ENCODE data around the gene HBZ. TPM values are rescaled to one million over a fixed set of nuclear protein-coding genes. Genes with fewer than 3 reads are reported as not detected.
"Not testable (repeated sequence)": the region's sequence is repeated elsewhere in the genome, so short reads cannot be mapped to it uniquely, and the experiment has no call there.

The HBZ gene
- total and polyA plus RNA-seq, 7 donors = 0.05 to 0.12 (median 0.11) TPM; not detected in 4

DNA sequence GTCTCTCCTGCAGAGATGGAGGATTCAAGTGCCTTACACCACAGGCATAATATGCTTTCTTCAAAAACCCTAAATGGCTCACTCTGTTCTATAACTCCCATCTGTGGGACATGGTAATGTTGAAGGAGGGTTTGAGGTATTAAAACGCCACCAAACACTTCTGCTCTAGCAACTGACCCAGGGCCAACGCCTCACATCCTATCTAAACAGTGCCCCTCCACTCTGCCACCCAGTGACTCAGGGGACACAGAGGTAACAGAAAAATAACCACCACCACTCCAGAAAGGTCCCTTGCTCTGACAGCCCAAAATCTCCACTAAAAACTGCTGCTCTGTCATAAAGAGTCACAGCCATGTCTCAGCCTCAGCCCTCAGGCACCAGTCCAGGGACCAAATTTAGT is 31.7 kb upstream of the HBZ start:
- Histone ChIP-seq H3K27ac (no peak overlapping the region), H3K36me3 (ENCODE audit: insufficient read depth in 1 of 2, low read depth in 1 of 2) (peaks cover 0 to 37% of the 10 kb centered on the region in 2 donors), H3K27me3 (ENCODE audit: insufficient read depth in 3 of 3, low read length in 2 of 3) (no peaks in the 10 kb centered on the region), H3K4me3 (no peak overlapping the region), H3K4me1 (no peaks in the 10 kb centered on the region), H3K9me3 (no peaks in the 10 kb centered on the region)
- TF ChIP-seq, protein P1, sequence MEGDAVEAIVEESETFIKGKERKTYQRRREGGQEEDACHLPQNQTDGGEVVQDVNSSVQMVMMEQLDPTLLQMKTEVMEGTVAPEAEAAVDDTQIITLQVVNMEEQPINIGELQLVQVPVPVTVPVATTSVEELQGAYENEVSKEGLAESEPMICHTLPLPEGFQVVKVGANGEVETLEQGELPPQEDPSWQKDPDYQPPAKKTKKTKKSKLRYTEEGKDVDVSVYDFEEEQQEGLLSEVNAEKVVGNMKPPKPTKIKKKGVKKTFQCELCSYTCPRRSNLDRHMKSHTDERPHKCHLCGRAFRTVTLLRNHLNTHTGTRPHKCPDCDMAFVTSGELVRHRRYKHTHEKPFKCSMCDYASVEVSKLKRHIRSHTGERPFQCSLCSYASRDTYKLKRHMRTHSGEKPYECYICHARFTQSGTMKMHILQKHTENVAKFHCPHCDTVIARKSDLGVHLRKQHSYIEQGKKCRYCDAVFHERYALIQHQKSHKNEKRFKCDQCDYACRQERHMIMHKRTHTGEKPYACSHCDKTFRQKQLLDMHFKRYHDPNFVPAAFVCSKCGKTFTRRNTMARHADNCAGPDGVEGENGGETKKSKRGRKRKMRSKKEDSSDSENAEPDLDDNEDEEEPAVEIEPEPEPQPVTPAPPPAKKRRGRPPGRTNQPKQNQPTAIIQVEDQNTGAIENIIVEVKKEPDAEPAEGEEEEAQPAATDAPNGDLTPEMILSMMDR (IDR thresholded peaks at IDR 0.05) = no peak
- no peak for ATAC-seq
- 90 to 95% (median 92%) methylated on average over 2 of the region's 2 CpGs for WGBS, 3 donors
- intact Hi-C loops (cut with DNase I) = no loop called here
- no peak for DNase-seq

DNA sequence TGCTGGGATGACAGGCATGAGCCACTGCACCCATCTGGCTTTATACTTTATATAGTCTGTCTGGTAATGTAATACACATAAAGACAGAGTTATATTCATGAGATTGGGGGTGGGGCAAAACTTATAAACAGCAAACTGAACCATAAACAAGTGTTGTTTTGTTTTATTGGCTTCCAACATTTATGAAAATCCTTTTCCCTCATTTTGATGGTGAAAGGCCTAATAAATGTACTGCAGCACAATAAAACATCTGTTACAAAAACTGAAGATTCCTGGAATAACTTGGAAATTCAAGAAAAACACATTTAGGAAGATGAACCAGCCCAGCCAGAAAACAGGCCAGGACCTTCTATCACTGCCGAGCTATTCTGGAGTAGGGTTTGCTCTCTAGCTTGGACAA is 30.1 kb upstream of the HBZ start:
- Histone ChIP-seq H3K36me3 (ENCODE audit: insufficient read depth in 1 of 2, low read depth in 1 of 2) (peaks cover 0 to 21% of the 10 kb centered on the region in 2 donors), H3K4me1 (no peaks in the 10 kb centered on the region), H3K27ac (no peak overlapping the region), H3K27me3 (ENCODE audit: insufficient read depth in 3 of 3, low read length in 2 of 3) (no peaks in the 10 kb centered on the region), H3K4me3 (no peak overlapping the region), H3K9me3 (no peaks in the 10 kb centered on the region)
- WGBS, 3 donors = 80 to 94% (median 85%) methylated on average over 1 of the region's 1 CpG
- intact Hi-C loops (cut with DNase I) = no loop called here
- TF ChIP-seq, protein P1 (IDR thresholded peaks at IDR 0.05) = no peak
- DNase-seq = no peak
- ATAC-seq = no peak

DNA sequence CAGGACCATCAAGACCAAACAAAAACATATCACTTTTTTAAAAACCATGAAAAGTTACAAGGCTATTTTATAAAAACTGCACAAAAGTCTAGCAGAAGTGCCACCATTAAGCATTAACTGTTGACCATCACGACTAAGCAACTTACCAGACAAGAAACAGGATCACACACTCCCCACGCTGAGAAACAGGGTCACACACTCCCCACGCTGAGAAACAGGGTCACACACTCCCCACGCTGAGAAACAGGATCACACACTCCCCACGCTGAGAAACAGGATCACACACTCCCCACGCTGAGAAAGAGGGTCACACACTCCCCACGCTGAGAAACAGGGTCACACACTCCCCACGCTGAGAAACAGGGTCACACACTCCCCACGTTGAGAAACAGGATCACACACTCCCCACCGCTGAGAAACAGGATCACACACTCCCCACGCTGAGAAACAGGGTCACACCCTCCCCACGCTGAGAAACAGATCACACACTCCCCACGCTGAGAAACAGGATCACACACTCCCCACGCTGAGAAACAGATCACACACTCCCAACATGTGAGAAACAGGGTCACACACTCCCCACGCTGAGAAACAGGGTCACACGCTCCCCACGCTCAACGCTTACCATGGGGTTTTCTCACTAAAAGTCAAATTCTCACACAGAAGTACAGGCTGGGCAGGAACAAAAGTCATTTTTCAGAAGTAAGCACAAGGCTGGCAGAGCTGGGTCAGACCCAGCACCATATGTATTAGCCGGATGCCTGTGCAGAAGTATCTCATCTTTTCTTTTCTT is 28.7 kb upstream of the HBZ start:
- peaks cover 0 to 13% of the 10 kb centered on the region in 2 donors for H3K36me3 ChIP-seq (ENCODE audit: insufficient read depth in 1 of 2, low read depth in 1 of 2)
- H3K27ac ChIP-seq; H3K27me3 ChIP-seq (ENCODE audit: insufficient read depth in 3 of 3, low read length in 2 of 3); H3K4me1 ChIP-seq; intact Hi-C loops (cut with DNase I); H3K9me3 ChIP-seq; ATAC-seq; DNase-seq; H3K4me3 ChIP-seq: not testable (repeated sequence)
- 86 to 90% (median 89%) methylated on average over 17 to 19 of the region's 19 CpGs for WGBS, 3 donors

DNA sequence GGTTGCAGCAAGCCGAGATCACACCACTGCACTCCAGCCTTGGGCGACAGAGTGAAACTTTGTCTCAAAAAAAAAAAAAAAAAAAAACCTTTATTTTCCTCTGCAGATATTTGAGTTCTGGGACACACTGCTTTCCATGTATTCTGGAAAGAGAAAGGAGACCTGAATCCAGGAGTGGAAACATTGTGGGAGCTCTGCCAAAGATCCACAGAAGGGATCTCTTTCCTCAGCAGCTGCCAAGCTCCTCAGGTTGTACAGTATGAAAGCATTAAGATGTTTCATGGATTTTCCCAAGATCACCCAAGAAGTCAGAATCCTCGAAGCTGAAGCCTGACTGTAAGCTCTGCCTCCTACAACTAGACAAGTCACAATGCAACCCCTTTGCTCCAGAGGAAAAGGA is 27.4 kb upstream of the HBZ start:
- Histone ChIP-seq H3K27ac (no peak overlapping the region), H3K27me3 (ENCODE audit: insufficient read depth in 3 of 3, low read length in 2 of 3) (no peaks in the 10 kb centered on the region), H3K36me3 (ENCODE audit: insufficient read depth in 1 of 2, low read depth in 1 of 2) (peaks cover 0 to 18% of the 10 kb centered on the region in 2 donors), H3K4me3 (no peak overlapping the region), H3K9me3 (no peaks in the 10 kb centered on the region), H3K4me1 (no peaks in the 10 kb centered on the region)
- TF ChIP-seq, protein P1 (IDR thresholded peaks at IDR 0.05) = no peak
- intact Hi-C loops (cut with DNase I) = no loop called here
- ATAC-seq = no peak
- DNase-seq = no peak
- 78 to 95% (median 79%) methylated on average over 3 of the region's 3 CpGs for WGBS, 3 donors

DNA sequence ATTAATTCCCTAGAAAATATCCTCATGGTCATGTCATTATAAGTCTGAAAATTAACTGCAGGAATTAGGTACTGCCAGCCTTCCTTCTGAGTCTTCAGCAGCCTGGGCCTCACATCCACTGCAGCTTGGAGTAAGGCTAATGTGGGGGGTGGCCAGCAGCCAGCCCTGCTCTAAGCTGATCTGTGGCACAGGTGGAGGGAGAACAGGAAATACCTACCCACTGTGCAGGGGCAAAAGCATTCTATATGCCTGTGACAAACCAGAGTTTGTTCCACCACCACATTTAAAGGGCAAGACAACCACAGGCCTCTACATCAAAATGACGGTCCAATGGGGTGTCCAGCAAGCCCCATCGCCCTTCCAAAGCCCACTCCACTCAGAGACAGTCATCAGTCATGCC is 23.4 kb upstream of the HBZ start:
- Histone ChIP-seq H3K27ac (no peak overlapping the region), H3K4me3 (no peak overlapping the region), H3K27me3 (ENCODE audit: insufficient read depth in 3 of 3, low read length in 2 of 3) (no peaks in the 10 kb centered on the region), H3K9me3 (no peaks in the 10 kb centered on the region), H3K4me1 (no peaks in the 10 kb centered on the region), H3K36me3 (ENCODE audit: insufficient read depth in 1 of 2, low read depth in 1 of 2) (peaks cover 0 to 7% of the 10 kb centered on the region in 2 donors)
- no peak for DNase-seq
- no peak for ATAC-seq
- intact Hi-C loops (cut with DNase I) = no loop called here
- TF ChIP-seq, protein P1 (IDR thresholded peaks at IDR 0.05) = no peak
- 91 to 97% (median 92%) methylated on average over 2 of the region's 2 CpGs for WGBS, 3 donors
